Choroid plexus epithelial cell (primary cell): ENCODE data around the gene OR5H14.

Experiments
- DNase-seq: peaks from one replicate; pipeline ENCODE4 v3.0.0-alpha.2; 2010; ENCODE audit warnings: low read depth
- H3K4me3 ChIP-seq: 2 replicates; pipeline ENCODE4 v1.5.1; 2011; ENCODE audit warnings: low read depth, mild to moderate bottlenecking, control low read depth, low read length, moderate library complexity
- TF ChIP-seq, protein P1 (sequence below): conservative IDR thresholded peaks from 2 replicates; pipeline ENCODE4 v1.5.1; 2011; ENCODE audit warnings: low read depth, mild to moderate bottlenecking, control low read depth, inconsistent platforms, low read length, moderate library complexity

OR5H14 gene

DNA sequence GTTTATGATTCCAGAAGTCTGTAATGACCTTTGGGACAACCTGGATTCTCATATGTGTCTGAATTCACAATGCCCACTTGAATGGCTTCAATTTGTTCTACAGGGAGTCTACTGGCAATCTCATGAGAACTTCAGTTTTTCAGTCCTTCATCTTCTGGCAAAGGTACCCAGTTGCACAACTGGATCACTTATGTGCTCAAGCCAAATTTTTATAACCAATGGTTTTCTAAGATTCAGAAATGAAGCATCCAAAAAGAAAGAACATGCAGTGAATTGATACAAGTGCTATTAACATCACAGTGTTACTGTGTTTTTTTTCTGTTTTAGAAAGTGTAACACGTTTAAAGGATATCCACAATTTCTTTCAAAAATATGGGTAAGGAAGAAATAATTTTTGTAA, at the start of gene OR5H14:
OR5H14 (plus strand) TSS at position 301 of the 400 bp plus-strand sequence. CDS start 1,907 bp downstream, outside the sequence.
- H3K4me3 ChIP-seq: no peak within 1 kb of the TSS
- DNase-seq: no peak
- TF ChIP-seq, protein P1, sequence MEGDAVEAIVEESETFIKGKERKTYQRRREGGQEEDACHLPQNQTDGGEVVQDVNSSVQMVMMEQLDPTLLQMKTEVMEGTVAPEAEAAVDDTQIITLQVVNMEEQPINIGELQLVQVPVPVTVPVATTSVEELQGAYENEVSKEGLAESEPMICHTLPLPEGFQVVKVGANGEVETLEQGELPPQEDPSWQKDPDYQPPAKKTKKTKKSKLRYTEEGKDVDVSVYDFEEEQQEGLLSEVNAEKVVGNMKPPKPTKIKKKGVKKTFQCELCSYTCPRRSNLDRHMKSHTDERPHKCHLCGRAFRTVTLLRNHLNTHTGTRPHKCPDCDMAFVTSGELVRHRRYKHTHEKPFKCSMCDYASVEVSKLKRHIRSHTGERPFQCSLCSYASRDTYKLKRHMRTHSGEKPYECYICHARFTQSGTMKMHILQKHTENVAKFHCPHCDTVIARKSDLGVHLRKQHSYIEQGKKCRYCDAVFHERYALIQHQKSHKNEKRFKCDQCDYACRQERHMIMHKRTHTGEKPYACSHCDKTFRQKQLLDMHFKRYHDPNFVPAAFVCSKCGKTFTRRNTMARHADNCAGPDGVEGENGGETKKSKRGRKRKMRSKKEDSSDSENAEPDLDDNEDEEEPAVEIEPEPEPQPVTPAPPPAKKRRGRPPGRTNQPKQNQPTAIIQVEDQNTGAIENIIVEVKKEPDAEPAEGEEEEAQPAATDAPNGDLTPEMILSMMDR: no peak

DNA sequence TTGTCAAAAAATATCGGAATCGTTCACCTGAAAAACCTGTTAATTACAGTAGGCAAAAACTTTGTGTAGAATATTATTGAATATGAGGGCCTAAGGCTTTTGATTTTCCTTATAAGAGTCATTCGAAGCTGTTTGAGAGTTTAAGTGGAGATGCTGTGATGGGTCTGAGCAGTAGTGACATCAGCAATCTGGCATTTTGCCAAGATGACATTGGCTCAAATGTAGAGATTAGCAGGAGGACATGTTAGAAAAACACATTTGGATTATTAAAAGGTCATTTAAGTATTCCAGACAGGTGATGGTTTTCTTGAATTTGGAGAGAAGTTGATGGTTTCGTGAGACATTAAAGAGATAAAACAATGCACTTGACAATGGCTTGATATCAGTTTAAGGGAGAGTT, 47.4 kb upstream of the OR5H14 start:
- H3K4me3 ChIP-seq: no peak overlapping the region
- no peak for DNase-seq
- TF ChIP-seq, protein P1: no peak

DNA sequence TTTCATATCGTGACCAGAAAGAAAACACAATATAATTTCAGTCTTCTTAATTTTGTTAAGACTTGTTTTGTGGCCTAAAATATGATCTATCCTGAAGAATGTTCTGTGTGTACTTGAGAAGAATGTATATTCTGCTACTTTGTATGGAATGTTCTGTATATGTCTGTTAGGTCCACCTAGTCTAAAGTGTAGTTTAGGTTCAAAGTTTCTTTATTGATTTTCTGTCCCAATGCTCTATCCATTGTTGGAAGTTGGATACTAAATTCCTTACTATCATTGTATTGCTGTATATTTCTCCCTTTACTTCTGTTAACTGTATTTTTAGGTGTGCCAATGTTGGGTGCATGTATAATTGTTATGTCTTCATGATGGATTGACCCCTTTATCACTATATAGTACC, 39.1 kb upstream of the OR5H14 start:
- H3K4me3 ChIP-seq: no peak overlapping the region
- TF ChIP-seq, protein P1: no peak
- no peak for DNase-seq

DNA sequence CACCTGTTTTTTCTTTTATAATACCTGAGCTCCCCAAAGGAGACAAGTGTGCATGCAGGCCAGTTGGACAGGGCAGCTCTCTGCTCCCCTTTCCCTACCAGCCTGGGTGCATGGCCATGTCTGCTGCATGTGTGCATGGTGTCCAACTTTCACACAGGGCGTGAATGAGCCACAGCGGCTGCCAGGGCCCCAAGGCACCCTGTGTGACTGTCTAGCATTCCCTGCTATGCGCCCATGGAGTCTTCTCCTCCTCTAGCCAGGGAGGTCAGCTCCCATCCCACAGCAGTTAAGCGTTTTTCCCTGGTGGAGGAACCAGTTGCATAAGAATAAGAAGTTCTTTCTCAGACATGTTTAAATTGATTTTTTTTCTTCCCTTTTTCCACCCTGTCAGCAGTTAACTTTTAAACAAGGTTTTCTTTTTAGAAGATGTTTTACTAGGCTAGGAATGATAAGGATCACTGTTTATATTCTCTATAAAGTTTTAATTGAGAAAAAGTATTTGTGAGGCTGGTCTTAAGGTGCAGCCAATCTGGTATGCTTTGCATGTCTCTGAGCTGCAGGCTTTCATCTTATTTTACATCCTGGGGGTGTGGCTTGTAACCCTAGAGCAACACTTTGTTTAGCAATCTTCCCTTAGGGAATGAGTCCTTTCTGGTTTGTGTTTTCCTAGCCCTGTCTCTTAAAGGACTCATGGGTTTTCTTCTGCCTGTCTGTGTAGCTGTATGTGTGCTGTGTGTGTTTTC, 37.3 kb upstream of the OR5H14 start:
- no peak overlapping the region for H3K4me3 ChIP-seq
- DNase-seq: no peak
- TF ChIP-seq, protein P1: no peak

DNA sequence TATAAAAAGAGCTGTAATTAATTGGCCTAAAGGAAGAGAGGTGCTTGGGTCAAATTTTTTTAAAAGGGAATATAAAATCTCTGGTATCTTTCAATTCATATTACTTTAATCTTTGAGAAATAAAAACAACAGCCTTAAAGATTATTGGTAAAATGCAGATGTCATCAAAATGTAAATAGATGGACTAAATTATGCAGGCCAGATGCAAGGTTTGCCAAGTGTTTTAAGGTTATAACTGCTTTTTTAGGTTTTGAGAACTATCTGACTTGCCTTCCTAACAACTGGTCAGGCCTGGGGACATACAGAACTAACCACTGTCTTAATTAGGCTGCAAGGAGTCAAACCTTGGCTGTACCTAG, 36.8 kb upstream of the OR5H14 start:
- H3K4me3 ChIP-seq: no peak overlapping the region
- TF ChIP-seq, protein P1: no peak
- no peak for DNase-seq

DNA sequence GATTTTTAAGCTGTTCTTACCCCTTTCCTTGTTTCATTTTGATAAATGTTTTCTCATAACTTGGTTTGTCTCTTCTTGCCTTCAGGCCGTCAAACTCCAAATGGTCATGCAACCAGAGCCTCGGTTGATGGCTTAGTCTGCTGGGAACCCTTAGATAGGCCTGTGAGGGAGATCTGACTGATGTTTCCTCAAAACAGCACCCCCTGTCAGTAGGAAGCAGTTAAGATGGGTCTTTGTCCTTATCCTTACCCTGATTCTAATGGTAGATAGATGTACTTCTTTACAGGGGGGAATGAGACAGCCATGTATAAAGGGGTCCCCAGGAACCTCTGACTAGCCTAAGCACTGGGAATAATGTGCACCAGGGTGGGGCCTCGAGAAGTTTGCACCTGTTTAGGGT, 33.0 kb upstream of the OR5H14 start:
- H3K4me3 ChIP-seq: no peak overlapping the region
- no peak for DNase-seq
- TF ChIP-seq, protein P1: no peak

DNA sequence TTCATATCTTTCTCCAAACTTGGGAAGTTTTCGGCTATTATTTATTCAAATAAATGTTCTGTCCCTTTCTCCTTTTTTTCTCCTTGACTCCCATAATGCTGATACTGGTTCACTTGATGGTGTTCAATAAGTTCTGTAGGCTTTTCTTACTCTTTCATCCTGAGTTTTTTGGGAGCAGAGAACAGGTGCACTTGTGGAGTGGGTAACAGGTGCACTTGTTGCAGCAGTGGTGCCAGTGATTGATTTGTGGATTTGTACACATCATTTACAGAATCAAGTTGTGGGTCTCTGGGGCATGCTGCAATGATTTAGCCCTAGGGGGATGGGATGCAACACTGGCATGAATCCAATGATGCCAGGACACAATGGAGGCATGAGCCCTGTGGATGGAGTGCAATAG, 31.6 kb upstream of the OR5H14 start:
- H3K4me3 ChIP-seq: no peak overlapping the region
- DNase-seq: no peak
- TF ChIP-seq, protein P1: no peak
